ENCODE results near the gene PRKCE.

DNA sequence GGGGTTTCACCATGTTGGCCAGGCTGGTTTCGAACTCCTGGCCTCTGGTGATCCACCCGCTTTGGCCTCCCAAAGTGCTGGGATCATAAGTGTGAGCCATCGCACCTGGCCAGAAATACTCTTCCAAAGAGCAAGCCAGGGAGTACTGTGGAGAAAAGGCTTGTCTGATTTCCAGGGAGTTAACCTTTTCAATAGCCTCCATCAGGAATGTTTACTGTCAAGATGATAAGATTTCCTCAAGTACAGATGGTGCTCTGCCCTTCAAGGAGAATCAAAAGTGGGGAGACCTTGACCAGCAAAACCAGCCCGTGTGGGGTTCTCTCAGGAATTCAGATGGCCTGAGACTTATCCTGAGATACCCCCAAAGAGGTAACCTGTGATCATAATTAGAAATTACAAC is 237.2 kb downstream of the PRKCE start:
- no peak for TF ChIP-seq EZH2 (IDR thresholded peaks at IDR 0.05; ENCODE audit: low read depth)
- TF ChIP-seq, protein P1, sequence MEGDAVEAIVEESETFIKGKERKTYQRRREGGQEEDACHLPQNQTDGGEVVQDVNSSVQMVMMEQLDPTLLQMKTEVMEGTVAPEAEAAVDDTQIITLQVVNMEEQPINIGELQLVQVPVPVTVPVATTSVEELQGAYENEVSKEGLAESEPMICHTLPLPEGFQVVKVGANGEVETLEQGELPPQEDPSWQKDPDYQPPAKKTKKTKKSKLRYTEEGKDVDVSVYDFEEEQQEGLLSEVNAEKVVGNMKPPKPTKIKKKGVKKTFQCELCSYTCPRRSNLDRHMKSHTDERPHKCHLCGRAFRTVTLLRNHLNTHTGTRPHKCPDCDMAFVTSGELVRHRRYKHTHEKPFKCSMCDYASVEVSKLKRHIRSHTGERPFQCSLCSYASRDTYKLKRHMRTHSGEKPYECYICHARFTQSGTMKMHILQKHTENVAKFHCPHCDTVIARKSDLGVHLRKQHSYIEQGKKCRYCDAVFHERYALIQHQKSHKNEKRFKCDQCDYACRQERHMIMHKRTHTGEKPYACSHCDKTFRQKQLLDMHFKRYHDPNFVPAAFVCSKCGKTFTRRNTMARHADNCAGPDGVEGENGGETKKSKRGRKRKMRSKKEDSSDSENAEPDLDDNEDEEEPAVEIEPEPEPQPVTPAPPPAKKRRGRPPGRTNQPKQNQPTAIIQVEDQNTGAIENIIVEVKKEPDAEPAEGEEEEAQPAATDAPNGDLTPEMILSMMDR (conservative IDR thresholded peaks at IDR 0.05): no peak
